HEK293 (cell line): ENCODE measurements around the gene MOB1A.

Experiments used
- CTCF ChIA-PET: fragments of 350-600 bp; formaldehyde crosslinking; extraction: SDS; loops from one replicate; lab custom pipeline; 2021; ENCODE audit warnings: antibody characterized with exemption; lab: Yijun Ruan, JAX
- POLR2A ChIA-PET: fragments of 300-600 bp; formaldehyde crosslinking; extraction: SDS; loops from one replicate; lab custom pipeline; 2020; ENCODE audit warnings: antibody characterized with exemption, inconsistent platforms; lab: Yijun Ruan, JAX
- H3K27ac ChIP-seq: fragments of 200-500 bp; sonication (Bioruptor generic); 2 replicates; pipeline ENCODE4 v1.5.1; 2014; ENCODE audit warnings: low read depth, low read length, control low read depth, inconsistent platforms; ENCODE audit errors: extremely low read depth
- H3K36me3 ChIP-seq, 2 experiments: fragments of 200-500 bp in 1 of 2; sonication (Bioruptor generic) in 1 of 2; 1 replicate in 1 of 2; 2 replicates in 1 of 2; pipeline ENCODE4 v1.5.1; 2014 to 2017; ENCODE audit warnings: inconsistent platforms in 2 of 2, low read length in 2 of 2; ENCODE audit not compliant: control insufficient read depth in 2 of 2, insufficient read depth in 1 of 2
- H3K4me1 ChIP-seq: fragments of 200-500 bp; sonication (Bioruptor generic); 2 replicates; pipeline ENCODE4 v1.5.1; 2014; ENCODE audit warnings: mild to moderate bottlenecking, low read length, inconsistent platforms; ENCODE audit not compliant: control insufficient read depth, insufficient read depth
- H3K4me3 ChIP-seq: 2 replicates; pipeline ENCODE4 v1.5.1; 2011; ENCODE audit warnings: low read depth, mild to moderate bottlenecking, control low read depth, low read length, moderate library complexity
- H3K9me3 ChIP-seq: fragments of 200-500 bp; sonication (Bioruptor generic); 2 replicates; pipeline ENCODE4 v1.5.1; 2014; ENCODE audit warnings: low read depth, low read length, inconsistent platforms; ENCODE audit not compliant: control insufficient read depth, insufficient read depth
- PATZ1 ChIP-seq: fragments of 450-650 bp; formaldehyde crosslinking; IDR thresholded peaks from 2 replicates; pipeline ENCODE4 v1.5.1; 2016; ENCODE audit warnings: missing biosample characterization, missing genetic modification characterization
- SCRT1 ChIP-seq: fragments of 450-650 bp; formaldehyde crosslinking; IDR thresholded peaks from 2 replicates; pipeline ENCODE4 v1.5.1; 2016; ENCODE audit warnings: missing biosample characterization, missing genetic modification characterization, borderline replicate concordance
- SP7 ChIP-seq: fragments of 450-650 bp; formaldehyde crosslinking; IDR thresholded peaks from 2 replicates; pipeline ENCODE4 v1.5.1; 2016; ENCODE audit warnings: missing biosample characterization, missing genetic modification characterization
- ZFP69B ChIP-seq: fragments of 450-650 bp; formaldehyde crosslinking; IDR thresholded peaks from 2 replicates; pipeline ENCODE4 v1.5.1; 2016; ENCODE audit warnings: missing biosample characterization, missing genetic modification characterization
- ZNF10 ChIP-seq: fragments of 450-650 bp; formaldehyde crosslinking; IDR thresholded peaks from 2 replicates; pipeline ENCODE4 v1.5.1; 2017; ENCODE audit warnings: missing biosample characterization, missing genetic modification characterization
- ZNF121 ChIP-seq: fragments of 450-650 bp; formaldehyde crosslinking; IDR thresholded peaks from 2 replicates; pipeline ENCODE4 v1.5.1; 2016; ENCODE audit warnings: missing biosample characterization, missing genetic modification characterization
- ZNF175 ChIP-seq: fragments of 450-650 bp; formaldehyde crosslinking; IDR thresholded peaks from 2 replicates; pipeline ENCODE4 v1.5.1; 2016; ENCODE audit warnings: missing biosample characterization, missing genetic modification characterization
- ZNF19 ChIP-seq: fragments of 450-650 bp; formaldehyde crosslinking; IDR thresholded peaks from 2 replicates; pipeline ENCODE4; 2016; ENCODE audit warnings: missing biosample characterization, missing genetic modification characterization, low read depth
- ZNF2 ChIP-seq: fragments of 450-650 bp; formaldehyde crosslinking; IDR thresholded peaks from 2 replicates; pipeline ENCODE4 v1.5.1; 2016; ENCODE audit warnings: missing biosample characterization, missing genetic modification characterization
- ZNF214 ChIP-seq: fragments of 450-650 bp; formaldehyde crosslinking; IDR thresholded peaks from 2 replicates; pipeline ENCODE4 v1.5.1; 2017; ENCODE audit warnings: missing biosample characterization, mild to moderate bottlenecking, missing genetic modification characterization, borderline replicate concordance
- ZNF362 ChIP-seq: fragments of 450-650 bp; formaldehyde crosslinking; IDR thresholded peaks from 2 replicates; pipeline ENCODE4 v1.5.1; 2016; ENCODE audit warnings: missing biosample characterization, missing genetic modification characterization
- ZNF391 ChIP-seq: fragments of 450-650 bp; formaldehyde crosslinking; IDR thresholded peaks from 2 replicates; pipeline ENCODE4 v1.5.1; 2016; ENCODE audit warnings: low read depth, missing biosample characterization, missing genetic modification characterization, borderline replicate concordance
- ZNF529 ChIP-seq: fragments of 450-650 bp; formaldehyde crosslinking; IDR thresholded peaks from 2 replicates; pipeline ENCODE4 v1.5.1; 2017; ENCODE audit warnings: missing genetic modification characterization, missing biosample characterization; ENCODE audit not compliant: insufficient replicate concordance
- ZNF549 ChIP-seq: fragments of 450-650 bp; IDR thresholded peaks from 2 replicates; pipeline ENCODE4 v1.5.1; 2018; ENCODE audit warnings: missing biosample characterization, missing genetic modification characterization, mild to moderate bottlenecking, inconsistent platforms, moderate library complexity
- ZNF596 ChIP-seq: fragments of 450-650 bp; IDR thresholded peaks from 2 replicates; pipeline ENCODE4 v1.5.0; 2018; ENCODE audit warnings: missing biosample characterization, mild to moderate bottlenecking, missing genetic modification characterization, moderate library complexity
- ZNF645 ChIP-seq: fragments of 450-650 bp; formaldehyde crosslinking; IDR thresholded peaks from 2 replicates; pipeline ENCODE4; 2016; ENCODE audit warnings: missing biosample characterization, missing genetic modification characterization
- ZNF768 ChIP-seq: fragments of 450-650 bp; formaldehyde crosslinking; IDR thresholded peaks from 2 replicates; pipeline ENCODE4 v1.5.1; 2018; ENCODE audit warnings: missing biosample characterization, mild to moderate bottlenecking, missing genetic modification characterization
- TF ChIP-seq, protein P1 (sequence below): sonication (generic); formaldehyde crosslinking; IDR thresholded peaks from 2 replicates; pipeline ENCODE4 v1.8.1; 2022; ENCODE audit warnings: mild to moderate bottlenecking, moderate library complexity, missing genetic modification reagents

Gene MOB1A

GRCh38 chr2:74107071-74107470 lies 71.6 kb downstream of the MOB1A start:
- CTCF ChIA-PET: interaction anchor here (0.6 kb wide), 1 partner anchor 710 kb away, joined by 3 read pairs; no protein-coding TSS in a partner anchor

DNA sequence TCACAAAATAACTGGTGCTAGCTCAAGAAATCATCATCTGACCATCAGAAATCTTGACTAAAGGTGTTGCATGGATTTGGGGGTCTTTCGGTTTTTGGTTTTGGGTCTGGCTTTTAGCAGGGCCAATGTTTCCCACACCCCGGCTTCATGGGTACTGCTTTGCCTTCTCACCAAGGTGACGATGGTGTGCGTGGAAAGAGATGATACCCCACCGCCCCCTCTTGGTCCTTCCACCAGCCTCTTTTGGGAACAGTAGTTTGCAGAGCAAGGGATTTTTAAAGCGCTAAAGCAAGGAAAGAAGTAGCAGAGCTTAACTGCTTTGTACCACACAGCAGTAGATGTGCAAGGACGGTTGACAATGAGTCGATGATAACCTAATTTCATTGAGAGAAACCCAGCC lies 73.3 kb downstream of the MOB1A start:
- H3K4me1 ChIP-seq: no peaks in the 10 kb centered on the region
- ChIA-PET CTCF (interaction anchor here (1.3 kb wide), 1 partner anchor 15 kb away, joined by 3 read pairs; no protein-coding TSS in a partner anchor), POLR2A (no interaction called here)
- no peak overlapping the region for H3K27ac ChIP-seq
- H3K36me3 ChIP-seq: peaks cover 0 to 28% of the 10 kb centered on the region in 2 experiments; a peak in 2 of 3 replicates
- no peak for TF ChIP-seq SP7 (tag by site-specific recombination)
- TF ChIP-seq ZNF121 (tag by site-specific recombination): no peak
- no peak for TF ChIP-seq ZNF391 (tag by site-specific recombination)
- no peak for TF ChIP-seq ZNF175
- no peak for TF ChIP-seq ZNF596 (tag by site-specific recombination)
- TF ChIP-seq PATZ1 (tag by site-specific recombination): no peak
- TF ChIP-seq ZNF529 (tag by site-specific recombination): no peak
- TF ChIP-seq, protein P1, sequence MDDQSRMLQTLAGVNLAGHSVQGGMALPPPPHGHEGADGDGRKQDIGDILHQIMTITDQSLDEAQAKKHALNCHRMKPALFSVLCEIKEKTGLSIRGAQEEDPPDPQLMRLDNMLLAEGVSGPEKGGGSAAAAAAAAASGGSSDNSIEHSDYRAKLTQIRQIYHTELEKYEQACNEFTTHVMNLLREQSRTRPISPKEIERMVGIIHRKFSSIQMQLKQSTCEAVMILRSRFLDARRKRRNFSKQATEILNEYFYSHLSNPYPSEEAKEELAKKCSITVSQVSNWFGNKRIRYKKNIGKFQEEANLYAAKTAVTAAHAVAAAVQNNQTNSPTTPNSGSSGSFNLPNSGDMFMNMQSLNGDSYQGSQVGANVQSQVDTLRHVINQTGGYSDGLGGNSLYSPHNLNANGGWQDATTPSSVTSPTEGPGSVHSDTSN: no peak
- no peak for TF ChIP-seq ZNF645 (tag by site-specific recombination)
- TF ChIP-seq ZNF362 (tag by site-specific recombination): no peak
- no peak for TF ChIP-seq SCRT1 (tag by site-specific recombination)
- no peak for TF ChIP-seq ZNF214 (tag by site-specific recombination)
- TF ChIP-seq ZFP69B: no peak
- no peak for TF ChIP-seq ZNF768
- H3K4me3 ChIP-seq: no peak overlapping the region
- no peaks in the 10 kb centered on the region for H3K9me3 ChIP-seq

More at GRCh38 chr2:74107071-74107470, 71.6 kb downstream of the MOB1A start:
- Histone ChIP-seq H3K27ac (no peak overlapping the region), H3K4me3 (no peak overlapping the region), H3K4me1 (no peaks in the 10 kb centered on the region), H3K36me3 (peaks cover 0 to 12% of the 10 kb centered on the region in 2 experiments; a peak in 1 of 3 replicates), H3K9me3 (no peaks in the 10 kb centered on the region)
- no peak for TF ChIP-seq ZNF19 (tag by site-specific recombination)
- no peak for TF ChIP-seq ZNF645 (tag by site-specific recombination)
- TF ChIP-seq ZNF2 (tag by site-specific recombination): no peak
- no peak for TF ChIP-seq ZNF10 (tag by site-specific recombination)
- TF ChIP-seq ZNF549: no peak
- POLR2A ChIA-PET: interaction anchor here (1.1 kb wide), 1 partner anchor 13 kb away, joined by 3 read pairs; no protein-coding TSS in a partner anchor
